HG02981 (cell line): Measurements from ENCODE around the gene FHOD3.
A peak's percentile ranks its signal among the peaks of the same experiment; 100 is the strongest.

Experiments
- ATAC-seq: cut with Tn5 transposase; IDR thresholded peaks from one replicate; pipeline ENCODE4 v1.9.1; 2021; ENCODE audit warnings: mild to moderate bottlenecking, moderate library complexity; ENCODE audit not compliant: unreplicated experiment

The FHOD3 gene

GRCh38 chr18:36295880-36296301, 1.6 kb upstream of the FHOD3 start:
- no peak for ATAC-seq

- peak; percentile 12 for ATAC-seq
Measured at GRCh38 chr18:36296650-36297416, 680 bp upstream of the FHOD3 start.

GRCh38 chr18:36298126-36298741, 721 bp downstream of the FHOD3 start:
- no peak for ATAC-seq

- no peak for ATAC-seq
Measured at GRCh38 chr18:36299015-36299414, 1.5 kb downstream of the FHOD3 start.

GRCh38 chr18:36300211-36300610, 2.7 kb downstream of the FHOD3 start:
- ATAC-seq = no peak

- no peak for ATAC-seq
Measured at GRCh38 chr18:36301884-36302283, 4.4 kb downstream of the FHOD3 start.

- ATAC-seq = no peak
Measured at GRCh38 chr18:36302676-36303075, 5.2 kb downstream of the FHOD3 start.

- no peak for ATAC-seq
Measured at GRCh38 chr18:36303211-36303844, 5.8 kb downstream of the FHOD3 start.

GRCh38 chr18:36304723-36305122, 7.2 kb downstream of the FHOD3 start:
- no peak for ATAC-seq

- ATAC-seq = no peak
Measured at GRCh38 chr18:36305375-36305774, 7.9 kb downstream of the FHOD3 start.

GRCh38 chr18:36307513-36307912, 10.0 kb downstream of the FHOD3 start:
- ATAC-seq = no peak

GRCh38 chr18:36308711-36309435, 11.4 kb downstream of the FHOD3 start:
- no peak for ATAC-seq

- no peak for ATAC-seq
Measured at GRCh38 chr18:36309436-36310391, 12.2 kb downstream of the FHOD3 start.

- no peak for ATAC-seq
Measured at GRCh38 chr18:36311026-36311570, 13.6 kb downstream of the FHOD3 start.

- ATAC-seq = no peak
Measured at GRCh38 chr18:36312806-36313395, 15.4 kb downstream of the FHOD3 start.

GRCh38 chr18:36314098-36314497, 16.6 kb downstream of the FHOD3 start:
- ATAC-seq = no peak

- ATAC-seq = no peak
Measured at GRCh38 chr18:36314754-36315153, 17.2 kb downstream of the FHOD3 start.

- ATAC-seq = no peak
Measured at GRCh38 chr18:36315736-36316135, 18.2 kb downstream of the FHOD3 start.

- ATAC-seq = no peak
Measured at GRCh38 chr18:36316246-36316645, 18.7 kb downstream of the FHOD3 start.
